Kidney epithelial cell (primary cell): ENCODE data around the gene FAM50B. TPM values are rescaled to one million over a fixed set of nuclear protein-coding genes. Genes with fewer than 3 reads are reported as not detected.

Source experiments
- DNase-seq: peaks from one replicate; pipeline ENCODE4 v3.0.0-alpha.2; 2010; ENCODE audit warnings: low read depth
- H3K27me3 ChIP-seq: 2 replicates; pipeline ENCODE4 v1.6.0; 2011; ENCODE audit warnings: low read length; ENCODE audit not compliant: control insufficient read depth, insufficient read depth
- H3K36me3 ChIP-seq: 2 replicates; pipeline ENCODE4 v1.5.1; 2011; ENCODE audit warnings: low read length; ENCODE audit not compliant: control insufficient read depth, insufficient read depth
- H3K4me3 ChIP-seq: 2 replicates; pipeline ENCODE4 v1.5.1; 2011; ENCODE audit warnings: low read depth, mild to moderate bottlenecking, control low read depth, low read length
- total RNA-seq: library from RNA; depleted of rRNA; stranded (reverse); fragments of >200 nt; gene quantifications from 2 replicates; pipeline ENCODE4 v1.2.3, GENCODE V29; 2015
- TF ChIP-seq, protein P1 (sequence below): IDR thresholded peaks from 2 replicates; pipeline ENCODE4 v1.5.1; 2011; ENCODE audit warnings: mild to moderate bottlenecking, moderate library complexity, low read length, control low read depth, inconsistent platforms; ENCODE audit not compliant: insufficient read depth, poor library complexity, severe bottlenecking

Gene FAM50B
- total RNA-seq, 1 donor from 2014 or later = 8.6 TPM

DNA sequence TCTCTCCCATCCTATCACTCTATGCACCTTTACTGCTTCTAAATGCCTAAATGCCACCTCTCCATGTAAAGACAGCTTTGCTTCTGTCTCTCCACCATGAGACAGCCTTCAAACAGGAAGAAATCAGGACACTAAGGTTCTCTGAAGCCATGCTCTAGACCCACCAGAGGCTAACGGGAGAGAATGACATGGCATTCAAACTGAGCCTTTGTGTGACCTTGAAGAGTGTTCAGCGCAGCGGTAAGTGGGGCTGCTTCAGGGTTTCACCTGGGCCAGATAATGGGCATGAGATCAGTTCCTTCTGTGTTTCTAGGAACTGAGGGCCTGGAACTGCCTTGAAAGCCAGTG, 20.1 kb downstream of the FAM50B start:
- no peaks in the 10 kb centered on the region for H3K36me3 ChIP-seq

DNA sequence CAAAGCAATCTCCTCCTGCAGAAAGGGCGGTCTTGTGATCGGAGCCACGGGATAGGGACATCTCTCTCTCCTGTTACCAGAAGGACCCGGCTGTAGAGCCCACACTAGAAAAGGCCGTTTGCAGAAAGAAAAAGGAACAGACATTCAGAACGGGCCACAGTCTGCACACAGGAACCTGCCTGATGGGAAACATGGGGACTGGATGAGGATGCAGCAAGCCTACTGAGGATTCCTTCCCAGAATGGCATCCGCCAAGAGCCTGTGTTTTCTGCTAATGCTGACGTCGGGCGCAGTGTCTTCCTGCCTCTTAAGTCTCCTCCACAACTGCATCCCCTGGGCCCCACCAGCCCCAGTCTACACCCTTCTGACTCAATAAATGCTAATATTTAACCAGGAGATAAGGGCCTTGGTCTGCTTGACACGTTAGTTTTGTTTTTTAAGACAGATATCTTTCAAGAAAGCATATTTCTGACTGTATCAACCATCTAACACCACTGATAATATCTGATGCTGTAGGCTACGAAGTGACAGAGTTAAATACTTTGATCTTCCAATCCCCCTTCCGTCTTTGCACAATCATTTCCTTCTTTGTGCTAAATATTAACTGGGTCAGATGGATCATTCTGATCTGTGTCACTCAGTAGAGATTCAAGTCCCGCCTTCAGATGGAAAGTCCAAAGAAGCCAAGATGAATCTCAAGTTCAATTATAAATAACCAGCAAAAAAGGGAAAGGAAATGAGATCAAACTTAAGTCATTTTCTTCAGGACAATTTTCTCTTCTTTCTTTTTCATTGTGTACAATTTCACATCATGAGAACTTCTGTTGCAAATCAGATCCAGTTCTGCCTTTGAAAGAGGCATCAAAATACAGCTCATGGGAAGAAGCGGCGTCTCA, 20.7 kb downstream of the FAM50B start:
- TF ChIP-seq, protein P1, sequence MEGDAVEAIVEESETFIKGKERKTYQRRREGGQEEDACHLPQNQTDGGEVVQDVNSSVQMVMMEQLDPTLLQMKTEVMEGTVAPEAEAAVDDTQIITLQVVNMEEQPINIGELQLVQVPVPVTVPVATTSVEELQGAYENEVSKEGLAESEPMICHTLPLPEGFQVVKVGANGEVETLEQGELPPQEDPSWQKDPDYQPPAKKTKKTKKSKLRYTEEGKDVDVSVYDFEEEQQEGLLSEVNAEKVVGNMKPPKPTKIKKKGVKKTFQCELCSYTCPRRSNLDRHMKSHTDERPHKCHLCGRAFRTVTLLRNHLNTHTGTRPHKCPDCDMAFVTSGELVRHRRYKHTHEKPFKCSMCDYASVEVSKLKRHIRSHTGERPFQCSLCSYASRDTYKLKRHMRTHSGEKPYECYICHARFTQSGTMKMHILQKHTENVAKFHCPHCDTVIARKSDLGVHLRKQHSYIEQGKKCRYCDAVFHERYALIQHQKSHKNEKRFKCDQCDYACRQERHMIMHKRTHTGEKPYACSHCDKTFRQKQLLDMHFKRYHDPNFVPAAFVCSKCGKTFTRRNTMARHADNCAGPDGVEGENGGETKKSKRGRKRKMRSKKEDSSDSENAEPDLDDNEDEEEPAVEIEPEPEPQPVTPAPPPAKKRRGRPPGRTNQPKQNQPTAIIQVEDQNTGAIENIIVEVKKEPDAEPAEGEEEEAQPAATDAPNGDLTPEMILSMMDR = no peak
- Histone ChIP-seq H3K27me3 (no peaks in the 10 kb centered on the region), H3K4me3 (no peak overlapping the region), H3K36me3 (no peaks in the 10 kb centered on the region)
- no peak for DNase-seq

More for the DNA sequence above, 20.1 kb downstream of the FAM50B start:
- TF ChIP-seq, protein P1 = no peak
- Histone ChIP-seq H3K4me3 (no peak overlapping the region), H3K27me3 (no peaks in the 10 kb centered on the region)
- DNase-seq = no peak

DNA sequence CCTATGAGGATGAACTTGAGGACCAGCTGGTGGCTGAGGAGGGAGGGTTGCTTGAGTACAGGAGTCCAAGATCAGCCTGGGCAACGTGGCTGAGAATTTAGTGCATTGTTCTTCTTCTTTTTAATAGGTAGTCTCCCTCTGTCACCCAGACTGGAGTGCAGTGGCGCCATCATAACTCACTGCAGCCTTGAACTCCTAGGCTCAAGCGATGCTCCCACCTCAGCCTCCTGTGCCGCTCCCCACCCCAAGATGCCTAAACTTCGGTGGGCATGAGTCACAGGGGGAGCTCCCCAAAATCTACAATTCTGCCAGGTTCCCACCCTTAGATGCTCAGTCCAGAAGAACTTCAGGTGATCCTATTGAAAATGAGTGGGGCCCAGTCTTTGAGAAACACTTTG, 21.4 kb downstream of the FAM50B start:
- H3K27me3 ChIP-seq = no peaks in the 10 kb centered on the region
- TF ChIP-seq, protein P1 = no peak
- H3K36me3 ChIP-seq = no peaks in the 10 kb centered on the region
- no peak overlapping the region for H3K4me3 ChIP-seq
- DNase-seq = no peak

DNA sequence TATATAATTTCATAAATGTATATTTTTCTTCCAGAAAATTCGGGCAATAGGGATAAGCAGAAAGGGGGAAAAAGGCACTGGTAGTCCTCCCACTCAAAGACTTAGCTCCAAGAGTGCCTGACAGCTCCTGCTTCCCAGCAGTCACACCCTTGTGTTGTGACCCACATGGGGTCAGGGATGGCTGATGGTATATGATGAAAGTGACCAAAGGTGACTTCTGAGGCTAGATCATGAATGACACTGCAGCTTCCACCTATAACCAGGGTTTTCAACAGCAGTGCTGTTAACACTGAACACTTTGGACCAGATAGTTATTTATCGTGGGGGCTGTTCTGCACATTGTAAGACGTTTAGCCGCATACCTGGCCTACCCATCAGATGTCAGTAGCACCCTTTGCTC, 22.3 kb downstream of the FAM50B start:
- TF ChIP-seq, protein P1 = no peak
- H3K4me3 ChIP-seq = no peak overlapping the region
- H3K36me3 ChIP-seq = no peaks in the 10 kb centered on the region
- H3K27me3 ChIP-seq = no peaks in the 10 kb centered on the region
- no peak for DNase-seq

DNA sequence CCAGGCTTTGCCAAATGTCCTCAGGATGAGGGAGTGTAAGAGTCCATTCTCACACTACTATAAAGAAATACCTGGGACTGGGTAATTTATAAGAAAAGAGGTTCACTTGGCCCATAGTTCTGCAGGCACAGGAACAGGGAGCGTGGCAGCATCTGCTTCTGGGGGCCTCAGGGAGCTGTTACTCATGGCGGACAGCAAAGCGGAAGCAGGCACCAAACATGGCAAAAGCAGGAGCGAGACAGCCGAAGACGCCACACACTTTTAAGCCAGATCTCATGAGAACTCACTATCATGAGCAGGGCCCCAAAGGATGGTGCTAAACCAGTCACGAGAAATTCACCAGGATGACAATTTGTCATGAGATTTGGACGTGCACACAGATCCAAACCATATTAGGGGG, 22.8 kb downstream of the FAM50B start:
- no peak for DNase-seq
- TF ChIP-seq, protein P1 = no peak

DNA sequence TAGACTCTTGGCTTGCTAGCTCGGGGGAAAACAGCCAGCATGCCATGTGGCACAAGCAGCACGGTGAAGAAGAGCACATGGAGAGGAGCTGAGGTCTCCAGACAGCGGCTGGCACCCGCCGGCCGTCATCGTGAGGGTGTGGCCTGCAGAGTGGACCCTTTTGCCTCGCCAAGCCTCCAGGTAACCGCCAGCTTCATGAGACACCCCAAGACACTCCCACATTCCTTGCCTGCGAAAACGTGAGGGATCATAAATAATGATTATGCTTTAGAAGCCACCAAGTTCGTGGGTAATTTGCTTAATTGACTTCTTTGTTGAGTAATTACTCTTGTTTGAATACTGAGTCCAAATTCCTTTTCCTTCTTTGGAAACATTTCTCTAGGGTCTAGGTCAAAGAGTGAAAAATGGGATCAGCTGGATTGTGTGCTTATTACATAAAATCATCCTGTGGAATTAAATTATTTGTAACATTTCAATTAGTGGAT, 23.2 kb downstream of the FAM50B start:
- Histone ChIP-seq H3K36me3 (no peaks in the 10 kb centered on the region), H3K27me3 (no peaks in the 10 kb centered on the region), H3K4me3 (no peak overlapping the region)
- TF ChIP-seq, protein P1 = no peak
- DNase-seq = no peak

More for the DNA sequence above, 22.8 kb downstream of the FAM50B start:
- Histone ChIP-seq H3K4me3 (no peak overlapping the region), H3K36me3 (no peaks in the 10 kb centered on the region), H3K27me3 (no peaks in the 10 kb centered on the region)
